HG03097 (cell line): Measurements from ENCODE around the gene LRP1B.

Experiments used
- ATAC-seq: cut with Tn5 transposase; IDR thresholded peaks from one replicate; pipeline ENCODE4 v1.9.1; 2021; ENCODE audit not compliant: unreplicated experiment, low FRiP score

Gene LRP1B

GRCh38 chr2:141959941-141960340 is 170.9 kb downstream of the LRP1B start:
- ATAC-seq: no peak

- no peak for ATAC-seq
Measured at GRCh38 chr2:141959016-141959415, 171.8 kb downstream of the LRP1B start.

- no peak for ATAC-seq
Measured at GRCh38 chr2:141957827-141958450, 172.9 kb downstream of the LRP1B start.

GRCh38 chr2:141957321-141957720 is 173.5 kb downstream of the LRP1B start:
- no peak for ATAC-seq

GRCh38 chr2:141947396-141948114 is 183.3 kb downstream of the LRP1B start:
- ATAC-seq: no peak

GRCh38 chr2:141946016-141946415 is 184.8 kb downstream of the LRP1B start:
- no peak for ATAC-seq

- ATAC-seq: no peak
Measured at GRCh38 chr2:141943918-141944317, 186.9 kb downstream of the LRP1B start.

GRCh38 chr2:141942006-141942789 is 188.6 kb downstream of the LRP1B start:
- ATAC-seq: no peak

- ATAC-seq: no peak
Measured at GRCh38 chr2:141941210-141941714, 189.6 kb downstream of the LRP1B start.

- ATAC-seq: no peak
Measured at GRCh38 chr2:141940709-141941108, 190.1 kb downstream of the LRP1B start.

GRCh38 chr2:141933226-141933625 is 197.6 kb downstream of the LRP1B start:
- ATAC-seq: no peak

GRCh38 chr2:141932261-141932660 is 198.6 kb downstream of the LRP1B start:
- no peak for ATAC-seq

GRCh38 chr2:141931797-141932196 is 199.0 kb downstream of the LRP1B start:
- no peak for ATAC-seq

GRCh38 chr2:141930803-141931202 is 200.0 kb downstream of the LRP1B start:
- ATAC-seq: no peak

GRCh38 chr2:141929331-141930252 is 201.2 kb downstream of the LRP1B start:
- ATAC-seq: no peak

- ATAC-seq: no peak
Measured at GRCh38 chr2:141928476-141928875, 202.3 kb downstream of the LRP1B start.

- no peak for ATAC-seq
Measured at GRCh38 chr2:141927536-141927935, 203.3 kb downstream of the LRP1B start.

- ATAC-seq: no peak
Measured at GRCh38 chr2:141925511-141925910, 205.3 kb downstream of the LRP1B start.

- no peak for ATAC-seq
Measured at GRCh38 chr2:141923657-141924056, 207.2 kb downstream of the LRP1B start.

GRCh38 chr2:141911485-141912066 is 219.2 kb downstream of the LRP1B start:
- no peak for ATAC-seq
